ENCODE results near the gene TNFRSF8.

TNFRSF8 gene

GRCh38 chr1:12173041-12173509 is 110.0 kb downstream of the TNFRSF8 start:
- DNase-seq (ENCODE audit: low spot score): no peak

GRCh38 chr1:12173631-12174121 is 110.6 kb downstream of the TNFRSF8 start:
- DNase-seq (ENCODE audit: low spot score): no peak

- no peak for DNase-seq (ENCODE audit: low spot score)
Measured at GRCh38 chr1:12174924-12175810, 112.1 kb downstream of the TNFRSF8 start.

GRCh38 chr1:12176298-12177118 is 113.4 kb downstream of the TNFRSF8 start:
- no peak for DNase-seq (ENCODE audit: low spot score)

GRCh38 chr1:12177156-12177998 is 114.3 kb downstream of the TNFRSF8 start:
- DNase-seq (ENCODE audit: low spot score): no peak

- DNase-seq (ENCODE audit: low spot score): no peak
Measured at GRCh38 chr1:12177999-12178441, 114.9 kb downstream of the TNFRSF8 start.

- DNase-seq (ENCODE audit: low spot score): no peak
Measured at GRCh38 chr1:12178511-12178910, 115.4 kb downstream of the TNFRSF8 start.

GRCh38 chr1:12179111-12179519 is 116.0 kb downstream of the TNFRSF8 start:
- no peak for DNase-seq (ENCODE audit: low spot score)

- no peak for DNase-seq (ENCODE audit: low spot score)
Measured at GRCh38 chr1:12179676-12180075, 116.6 kb downstream of the TNFRSF8 start.

GRCh38 chr1:12180315-12180714 is 117.2 kb downstream of the TNFRSF8 start:
- no peak for DNase-seq (ENCODE audit: low spot score)

GRCh38 chr1:12180903-12181302 is 117.8 kb downstream of the TNFRSF8 start:
- DNase-seq (ENCODE audit: low spot score): no peak

- no peak for DNase-seq (ENCODE audit: low spot score)
Measured at GRCh38 chr1:12181568-12181967, 118.5 kb downstream of the TNFRSF8 start.

GRCh38 chr1:12182410-12182984 is 119.4 kb downstream of the TNFRSF8 start:
- no peak for DNase-seq (ENCODE audit: low spot score)

- no peak for DNase-seq (ENCODE audit: low spot score)
Measured at GRCh38 chr1:12183095-12183794, 120.1 kb downstream of the TNFRSF8 start.

GRCh38 chr1:12184008-12184681 is 121.0 kb downstream of the TNFRSF8 start:
- peak; percentile 21 for DNase-seq (ENCODE audit: low spot score)

GRCh38 chr1:12185036-12185917 is 122.2 kb downstream of the TNFRSF8 start:
- no peak for DNase-seq (ENCODE audit: low spot score)

- no peak for DNase-seq (ENCODE audit: low spot score)
Measured at GRCh38 chr1:12185918-12186678, 123.0 kb downstream of the TNFRSF8 start.

- no peak for DNase-seq (ENCODE audit: low spot score)
Measured at GRCh38 chr1:12186679-12186985, 123.5 kb downstream of the TNFRSF8 start.

All from SK-N-DZ (cell line).